HG03039 (cell line): ENCODE data around the gene CCNO.

Experiments
- ATAC-seq: cut with Tn5 transposase; IDR thresholded peaks from one replicate; pipeline ENCODE4 v1.9.1; 2021; ENCODE audit warnings: mild to moderate bottlenecking, moderate library complexity; ENCODE audit not compliant: unreplicated experiment

The CCNO gene

DNA sequence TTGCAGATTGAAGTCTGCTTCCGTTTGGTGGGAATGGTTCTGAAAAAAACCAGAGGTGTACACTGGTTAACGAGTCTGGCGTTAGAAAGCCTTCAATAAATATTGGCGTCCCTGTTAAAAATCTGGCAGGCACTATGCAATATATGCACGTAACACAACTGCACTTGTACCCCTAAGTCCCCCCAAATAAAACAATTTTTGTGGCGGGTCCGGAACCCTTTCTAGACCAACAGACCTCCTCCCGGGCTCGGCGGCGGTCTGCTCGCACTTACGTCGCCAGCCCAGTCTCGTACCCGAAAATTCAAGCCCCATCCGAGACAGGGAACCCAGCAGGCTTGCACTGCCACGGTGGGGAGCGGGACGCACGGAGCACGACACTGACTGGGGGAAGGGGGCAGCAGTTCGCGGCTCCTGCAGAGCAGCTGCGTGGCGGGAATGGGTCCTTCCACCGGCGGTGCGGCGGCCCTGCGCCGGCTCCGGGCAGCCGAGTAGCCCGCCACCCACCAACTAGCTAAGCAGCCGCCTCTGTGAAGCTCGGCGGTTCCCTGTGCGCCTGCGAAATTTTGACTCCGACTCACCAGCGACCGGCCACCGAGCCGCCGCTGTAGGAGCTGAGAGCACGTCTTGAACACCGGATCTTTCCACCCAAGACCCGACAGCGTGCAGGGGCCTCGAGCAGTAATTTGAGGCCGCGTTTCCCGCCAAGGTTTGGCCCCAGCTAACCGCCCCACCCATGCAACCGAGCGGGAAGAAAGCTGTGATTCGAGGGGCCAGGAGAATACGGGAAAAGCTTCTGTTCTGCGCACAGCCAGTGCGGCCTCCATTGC is 10.2 kb downstream of the CCNO start:
- no peak for ATAC-seq

- no peak for ATAC-seq
Measured at GRCh38 chr5:55222092-55222984, 11.1 kb downstream of the CCNO start.

- no peak for ATAC-seq
Measured at GRCh38 chr5:55220433-55221185, 12.8 kb downstream of the CCNO start.

DNA sequence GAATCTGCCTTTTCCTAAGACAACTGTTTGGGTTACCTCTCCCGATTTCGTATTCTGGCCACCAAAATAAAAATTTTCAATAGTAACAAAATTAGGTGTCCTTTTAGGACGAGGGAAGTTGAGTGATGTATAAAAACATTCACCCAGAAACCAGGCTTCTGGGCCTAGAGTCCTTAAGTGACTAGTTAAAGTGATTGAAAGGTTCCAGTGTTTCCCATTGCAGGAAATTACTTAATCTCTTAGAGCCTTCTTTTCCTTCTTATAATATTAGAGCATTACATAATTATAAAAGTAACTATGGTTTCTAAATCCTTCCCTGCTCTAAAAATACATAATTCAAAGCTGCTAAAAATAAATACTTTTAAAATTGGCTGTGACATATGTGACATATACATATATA is 13.6 kb downstream of the CCNO start:
- no peak for ATAC-seq

DNA sequence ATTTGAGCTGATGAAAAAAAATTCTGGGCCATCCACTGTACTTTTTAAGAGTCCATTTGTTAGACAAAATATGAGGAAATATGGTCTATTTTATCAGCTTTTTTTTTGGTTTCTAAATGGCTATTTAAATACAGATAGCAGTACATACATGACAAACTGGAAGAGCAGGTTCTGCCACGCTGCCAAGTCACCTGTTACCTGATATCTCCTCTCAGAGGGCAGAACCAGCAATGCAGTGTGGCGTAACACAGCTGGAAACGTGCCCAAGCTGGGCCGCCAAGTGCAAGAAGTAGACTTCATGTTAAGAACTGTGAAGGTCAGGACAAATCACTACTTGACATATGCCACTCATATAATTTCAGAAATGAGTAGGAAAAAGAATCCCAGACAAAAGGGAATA is 14.4 kb downstream of the CCNO start:
- ATAC-seq = no peak

GRCh38 chr5:55211184-55211874 is 22.1 kb downstream of the CCNO start:
- no peak for ATAC-seq

GRCh38 chr5:55205001-55205400 is 28.4 kb downstream of the CCNO start:
- no peak for ATAC-seq

DNA sequence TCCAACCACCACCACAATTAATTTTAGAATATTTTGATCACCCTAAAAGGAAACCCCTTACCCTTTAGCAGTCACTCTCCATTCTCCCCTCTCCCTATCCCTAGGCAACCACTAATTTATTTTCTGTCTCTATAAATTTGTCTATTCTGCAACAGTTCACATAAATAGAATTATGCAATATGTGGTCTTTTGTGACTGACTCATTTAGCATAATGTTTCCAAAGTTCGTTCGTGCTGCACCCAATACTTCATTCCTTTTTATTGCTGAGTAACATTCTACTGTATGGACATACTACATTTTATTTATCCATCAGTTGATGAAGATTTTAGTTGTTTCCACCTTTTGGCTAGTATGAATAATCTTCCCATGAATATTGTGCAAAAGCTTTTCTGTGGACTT is 42.2 kb downstream of the CCNO start:
- no peak for ATAC-seq

DNA sequence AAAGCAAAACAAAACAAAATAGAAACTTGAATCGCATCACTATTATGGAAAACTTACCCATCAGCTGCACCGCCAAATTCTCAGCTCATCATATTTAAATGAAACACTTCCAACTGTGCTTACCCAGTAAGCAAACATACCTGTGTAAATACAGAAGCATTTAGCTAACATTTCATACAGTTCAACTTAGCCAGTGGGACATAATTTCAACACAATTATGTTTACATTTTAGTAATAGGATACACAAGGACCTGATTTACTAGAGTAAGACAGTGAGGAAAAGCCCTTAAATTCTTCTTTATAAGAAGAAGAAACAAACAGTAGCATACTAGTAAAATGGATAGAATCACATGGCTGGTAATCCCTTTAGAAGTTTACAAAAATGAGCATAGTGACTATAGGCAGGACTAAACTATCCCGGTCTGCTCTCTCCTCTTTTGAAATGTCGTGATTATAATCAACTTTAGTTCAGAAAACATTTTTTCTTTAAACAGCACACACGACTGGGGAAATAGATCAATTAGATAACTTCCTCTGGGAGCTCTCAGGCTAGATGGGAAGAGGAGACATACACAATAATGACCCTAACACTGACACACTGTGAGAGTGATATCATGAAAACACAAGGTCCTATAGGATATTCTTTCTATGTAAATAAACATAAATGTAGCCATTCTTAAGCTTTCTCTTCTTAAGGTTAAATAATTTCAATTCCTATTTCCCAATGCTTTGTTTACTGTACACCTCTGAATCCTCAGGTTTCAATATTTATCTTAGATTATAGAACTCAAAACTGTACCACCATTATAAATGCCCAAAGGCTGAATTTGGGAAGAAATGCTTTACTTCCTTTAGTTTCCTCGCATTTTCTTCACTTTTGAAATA is 44.5 kb downstream of the CCNO start:
- ATAC-seq = no peak

DNA sequence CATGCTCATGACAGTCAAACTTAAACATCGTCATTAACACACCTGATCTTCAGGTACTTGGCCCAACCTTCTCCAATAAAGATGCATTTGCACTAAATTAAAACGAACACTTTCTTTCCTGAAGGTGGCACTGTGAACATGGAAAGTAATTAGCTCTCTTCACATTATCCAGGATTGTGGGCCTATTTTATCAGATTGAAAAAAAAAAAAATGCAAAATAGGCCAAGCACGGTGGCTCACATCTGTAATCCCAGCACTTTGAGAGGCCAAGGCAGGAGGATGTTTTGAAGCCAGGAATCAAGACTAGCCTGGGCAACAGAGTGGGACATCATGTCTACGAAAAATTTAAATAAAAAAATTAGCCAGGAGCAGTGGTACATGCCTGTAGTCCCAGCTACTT is 46.0 kb downstream of the CCNO start:
- ATAC-seq = no peak
